HG02852 (cell line): ENCODE results near the gene MOV10L1.

Source experiments
- ATAC-seq: cut with Tn5 transposase; IDR thresholded peaks from one replicate; pipeline ENCODE4 v1.9.1; 2021; ENCODE audit warnings: mild to moderate bottlenecking, moderate library complexity; ENCODE audit not compliant: unreplicated experiment

MOV10L1 gene

DNA sequence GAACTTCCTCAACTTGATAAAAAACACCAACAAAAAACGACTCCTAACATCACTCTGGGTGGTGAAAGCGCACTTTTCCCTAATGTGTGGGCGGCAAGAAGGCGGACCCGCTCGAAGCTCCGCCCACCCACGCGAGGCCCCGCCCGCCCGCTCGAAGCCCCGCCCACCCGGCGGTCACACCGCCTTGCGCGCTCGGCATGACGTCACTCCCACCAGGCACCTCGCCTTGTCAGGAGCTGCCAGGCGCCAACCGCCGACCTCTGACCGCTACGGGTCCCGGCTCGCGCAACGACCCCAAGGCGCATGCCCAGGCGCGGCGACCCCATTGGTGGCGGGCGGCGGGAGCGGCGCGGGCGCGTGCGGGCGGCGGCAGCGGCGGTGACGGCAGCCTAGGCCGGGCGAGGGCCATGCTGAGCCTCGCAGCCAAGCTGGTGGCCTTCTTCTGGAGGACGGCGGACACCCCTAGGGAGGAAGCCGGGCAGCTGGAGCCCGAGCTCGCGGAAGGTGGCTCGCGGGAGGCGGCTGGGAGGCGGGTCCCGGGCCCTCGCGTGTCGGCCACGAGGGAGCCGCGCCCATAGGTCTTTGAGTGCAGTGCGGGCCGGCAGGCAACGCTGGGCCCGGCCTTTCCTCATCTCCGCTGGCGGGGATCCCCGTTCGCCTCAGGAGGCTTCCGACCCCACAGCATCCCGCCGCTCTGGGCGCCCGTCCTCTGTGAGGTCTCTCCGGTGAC is at the start of gene MOV10L1:
Gene MOV10L1, plus strand, starts transcription at position 325 of the 730 bp plus-strand sequence. Its CDS starts 83 bp downstream, at position 408.
- no peak for ATAC-seq

DNA sequence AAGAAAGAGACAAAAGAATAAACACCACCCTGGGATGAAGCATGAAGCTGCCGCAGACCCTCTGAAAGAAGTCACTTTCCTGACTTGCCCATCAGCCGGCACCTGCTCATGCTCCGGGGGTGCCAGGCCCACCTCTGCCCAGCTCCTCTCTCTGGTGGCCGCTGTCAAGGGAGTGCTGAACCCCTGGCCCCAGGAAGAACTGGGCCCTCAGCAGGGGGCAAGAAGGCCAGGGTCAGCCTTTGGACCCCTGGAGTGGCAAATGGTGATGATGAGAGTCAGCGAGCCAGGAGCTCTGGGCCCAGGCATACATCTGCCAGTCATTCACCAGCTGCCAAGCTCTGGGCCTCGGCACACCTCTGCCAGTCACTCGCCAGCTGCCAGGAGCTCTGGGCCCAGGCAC is 49.1 kb upstream of the MOV10L1 start:
- no peak for ATAC-seq

DNA sequence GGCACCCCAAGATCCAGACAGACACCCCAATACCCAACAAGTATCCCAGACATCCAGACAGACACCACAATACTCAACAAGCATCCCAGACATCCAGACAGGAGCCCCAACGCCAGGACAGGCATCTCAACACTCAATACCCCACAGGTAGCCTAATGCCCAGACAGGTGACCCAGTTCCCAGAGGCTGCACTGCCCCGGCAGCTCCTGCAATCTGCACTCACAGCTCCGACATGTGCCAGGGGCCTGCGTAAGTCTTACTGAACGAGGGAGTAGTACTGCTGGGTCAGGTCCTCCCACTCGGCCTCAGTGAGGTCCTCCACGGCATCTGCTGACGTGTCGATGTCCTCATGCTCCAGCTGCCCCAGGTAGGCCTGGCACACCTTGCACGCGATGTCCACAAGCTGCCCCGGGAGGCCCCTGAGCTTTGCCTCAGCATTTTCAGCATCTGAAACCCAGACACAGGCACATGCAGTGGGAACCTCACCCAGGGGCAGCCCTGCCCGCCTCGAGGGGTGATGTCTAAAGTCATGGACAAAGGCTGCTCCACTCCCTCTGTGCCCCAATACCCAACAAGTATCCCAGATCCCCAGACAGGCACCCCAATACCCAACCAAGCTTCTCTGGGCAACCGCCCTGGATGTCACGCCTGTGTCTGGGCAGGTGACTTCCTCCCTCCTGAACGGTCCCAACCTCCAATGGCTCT is 48.3 kb upstream of the MOV10L1 start:
- ATAC-seq = no peak

DNA sequence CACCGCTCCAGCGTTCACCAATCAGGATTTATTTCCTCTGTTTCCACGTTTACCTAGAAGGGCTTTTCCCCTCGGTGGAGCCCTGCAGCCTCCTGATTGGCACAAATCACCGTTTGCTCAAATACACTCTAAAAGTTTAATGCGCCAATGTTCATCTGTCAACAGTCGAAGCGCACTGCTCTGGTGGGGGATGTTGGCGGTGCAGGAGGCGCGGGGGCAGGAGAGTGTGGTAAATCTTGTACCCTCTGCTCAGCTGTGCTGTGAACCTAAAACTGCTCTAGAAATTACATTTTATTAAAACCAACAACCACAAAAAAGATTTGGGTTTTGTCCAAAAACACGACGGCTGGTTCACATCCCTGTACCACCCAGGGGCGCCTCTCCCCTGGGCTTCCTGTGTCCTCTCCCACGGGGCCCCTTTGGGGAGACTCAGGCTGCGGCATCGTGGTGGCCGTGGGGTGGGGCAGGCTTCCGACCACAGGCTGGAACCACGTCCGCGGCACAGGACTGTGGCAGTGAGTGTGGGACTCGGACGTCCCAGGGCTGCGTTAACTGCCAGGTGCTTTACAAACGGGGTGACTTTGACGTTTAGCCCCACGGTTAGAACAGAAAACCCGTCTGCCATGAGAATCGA is 45.2 kb upstream of the MOV10L1 start:
- ATAC-seq = no peak

DNA sequence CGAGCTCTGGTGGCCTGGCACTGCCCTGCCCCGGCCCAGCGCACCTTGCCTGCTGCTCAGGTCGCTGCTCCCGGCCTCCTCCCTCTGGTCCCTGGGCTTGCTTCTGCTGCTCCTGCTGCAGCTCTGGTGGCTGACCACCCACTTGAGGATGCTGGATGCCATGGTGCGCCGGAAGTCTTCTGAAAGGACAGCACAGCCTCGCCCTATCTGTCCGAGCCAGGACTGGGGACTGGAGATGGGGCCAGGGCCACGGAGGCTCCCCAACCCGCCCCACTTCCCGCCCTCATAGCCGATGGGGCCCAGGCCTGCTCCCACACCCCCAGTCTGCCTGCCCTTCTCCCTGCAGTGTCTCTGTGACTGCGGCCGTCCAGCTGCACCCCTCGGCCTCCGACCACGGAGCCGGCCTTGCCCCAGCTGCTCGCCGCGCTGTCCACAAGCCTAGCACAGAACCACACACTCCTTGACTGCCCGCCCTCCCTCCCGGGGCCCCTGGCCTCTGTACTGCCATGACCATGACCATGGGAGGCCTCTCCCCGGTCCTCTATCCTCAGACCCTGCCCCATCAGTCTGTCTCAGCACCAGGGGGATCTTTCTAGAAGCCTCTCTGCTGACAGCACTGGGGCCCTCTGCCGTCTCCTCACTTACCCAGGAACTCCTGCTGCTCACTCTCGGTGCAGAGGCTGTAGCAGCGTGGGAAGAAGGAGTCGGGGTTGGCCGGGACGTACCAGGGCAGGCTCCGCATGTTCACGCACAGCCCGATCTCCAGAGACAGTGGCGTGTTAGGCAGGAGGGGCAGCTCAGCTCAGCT is 44.4 kb upstream of the MOV10L1 start:
- ATAC-seq = no peak

DNA sequence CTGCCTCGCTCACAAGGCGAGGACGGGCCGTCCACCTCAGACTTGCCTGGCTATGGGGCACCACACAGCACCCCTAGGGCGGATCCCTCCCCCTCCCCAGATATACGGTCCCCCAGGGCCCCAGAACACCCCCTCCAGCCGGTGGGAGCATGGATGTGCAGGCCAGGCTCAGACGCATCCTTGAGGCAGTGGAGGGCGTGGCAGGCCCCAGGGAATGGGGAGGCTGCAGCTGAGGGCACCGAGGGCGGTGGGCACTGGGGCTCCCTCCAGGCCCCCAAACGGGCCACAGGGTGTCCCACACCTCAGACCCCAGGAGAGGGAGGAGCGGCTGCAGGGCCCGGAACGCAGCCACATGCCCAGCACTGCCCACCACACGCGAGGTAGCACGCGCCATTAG is 43.8 kb upstream of the MOV10L1 start:
- ATAC-seq = no peak

DNA sequence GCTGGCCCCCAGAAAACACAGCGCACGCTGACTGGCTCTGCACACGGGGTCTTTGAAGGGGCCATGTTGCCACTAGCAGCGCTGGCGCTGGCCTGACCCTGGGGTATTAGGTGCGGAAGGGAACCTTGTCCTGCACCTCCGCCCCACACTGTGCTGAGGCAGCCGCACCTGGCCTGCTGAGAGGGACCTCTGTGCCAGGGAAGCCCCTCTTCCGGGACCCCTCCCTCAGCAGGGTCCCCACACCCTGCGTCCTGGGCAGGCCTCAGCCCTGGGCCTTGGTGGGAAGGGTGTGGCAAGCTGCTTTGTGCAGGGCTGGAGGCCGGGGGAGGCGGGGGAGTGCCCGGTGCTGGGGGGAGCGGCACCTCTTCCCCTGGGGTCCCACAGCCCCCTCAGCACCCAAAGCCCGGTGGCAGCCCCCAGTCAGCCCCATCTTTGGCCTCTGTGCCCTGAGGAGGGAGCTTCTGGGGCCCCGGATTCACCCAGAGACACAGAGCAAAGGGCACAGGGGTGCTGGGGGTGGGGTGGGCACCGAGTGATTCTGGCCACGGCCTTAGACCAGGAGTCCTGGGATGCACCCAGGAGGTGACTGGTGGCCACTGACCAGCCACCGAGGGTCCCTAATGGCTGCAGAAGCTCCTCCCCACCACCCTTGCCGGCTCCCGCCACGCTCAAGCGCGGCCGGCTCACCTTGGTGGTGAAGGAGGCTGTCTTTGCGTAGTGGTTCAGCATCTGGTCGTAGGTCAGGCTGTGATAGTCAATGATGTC is 43.1 kb upstream of the MOV10L1 start:
- ATAC-seq = no peak

DNA sequence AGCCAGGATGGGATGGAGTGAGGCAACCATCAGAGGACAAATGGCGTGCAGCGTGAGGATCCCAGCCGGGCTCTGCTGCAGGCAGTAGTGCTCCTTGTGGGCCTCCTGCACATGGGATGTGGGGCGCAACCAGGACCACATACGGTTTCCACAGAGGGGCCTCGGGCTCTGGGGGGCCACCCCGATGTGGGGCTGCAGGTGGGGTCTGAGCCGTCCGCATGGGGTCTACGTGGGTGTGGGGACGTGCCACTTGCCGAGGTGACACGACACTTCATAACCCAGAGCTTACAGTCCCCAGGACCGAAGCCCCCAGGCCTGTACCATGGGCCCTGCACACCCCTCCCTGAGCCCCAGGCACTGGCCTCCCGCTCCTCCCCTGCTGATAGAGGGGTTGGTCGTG is 42.5 kb upstream of the MOV10L1 start:
- ATAC-seq = no peak

DNA sequence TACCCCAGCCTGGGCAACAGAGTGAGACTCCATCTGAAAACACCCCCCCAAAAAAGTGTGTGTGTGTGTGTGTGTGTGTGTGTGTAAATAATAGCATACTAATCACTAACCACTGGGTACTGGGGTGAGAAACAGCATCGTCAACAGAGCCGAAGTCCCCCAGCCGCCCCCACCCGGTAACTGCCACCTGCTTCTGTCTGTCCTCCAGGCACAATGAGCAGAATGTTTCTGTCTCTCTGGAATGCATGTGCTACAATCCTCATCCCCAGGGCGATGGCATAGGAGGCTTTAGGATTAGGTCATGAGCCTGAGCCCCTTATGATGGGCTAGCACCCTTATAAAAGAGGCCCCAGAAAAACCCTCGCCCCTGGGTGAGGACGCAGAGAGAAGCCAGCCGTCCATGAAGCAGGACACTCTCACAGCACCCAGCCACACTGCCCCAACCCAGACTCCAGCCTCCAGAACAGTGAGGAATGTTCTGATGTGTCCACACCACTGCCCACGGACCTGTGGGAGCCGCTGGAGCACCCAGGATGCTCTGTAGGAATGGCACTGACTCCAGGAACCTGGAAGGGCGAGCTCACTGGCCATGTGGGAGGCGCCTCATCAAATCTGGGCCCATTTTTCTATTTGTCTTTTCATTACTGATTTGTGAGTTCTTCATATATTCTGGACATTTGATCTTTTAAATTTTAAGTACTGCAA is 41.6 kb upstream of the MOV10L1 start:
- ATAC-seq = no peak

DNA sequence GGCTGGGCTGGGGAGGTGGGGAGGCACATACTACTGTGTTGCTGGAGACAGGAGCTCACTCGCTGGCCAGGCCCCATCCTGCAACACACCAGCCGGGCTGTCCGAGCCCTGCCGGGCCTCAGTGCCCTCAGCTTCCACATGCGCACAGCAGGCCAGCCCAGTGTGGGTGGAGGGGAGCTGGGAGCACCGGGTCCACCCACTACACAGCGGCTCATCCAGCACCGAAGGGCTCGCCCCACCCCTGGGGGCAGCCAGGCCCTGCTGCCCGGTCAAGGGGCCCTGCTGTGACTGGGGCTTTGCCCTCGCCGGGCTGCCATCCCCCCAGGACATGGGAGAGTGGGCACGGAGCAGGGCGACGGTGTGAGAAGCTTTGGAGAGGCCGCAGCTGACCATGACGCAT is 41.0 kb upstream of the MOV10L1 start:
- ATAC-seq = no peak

DNA sequence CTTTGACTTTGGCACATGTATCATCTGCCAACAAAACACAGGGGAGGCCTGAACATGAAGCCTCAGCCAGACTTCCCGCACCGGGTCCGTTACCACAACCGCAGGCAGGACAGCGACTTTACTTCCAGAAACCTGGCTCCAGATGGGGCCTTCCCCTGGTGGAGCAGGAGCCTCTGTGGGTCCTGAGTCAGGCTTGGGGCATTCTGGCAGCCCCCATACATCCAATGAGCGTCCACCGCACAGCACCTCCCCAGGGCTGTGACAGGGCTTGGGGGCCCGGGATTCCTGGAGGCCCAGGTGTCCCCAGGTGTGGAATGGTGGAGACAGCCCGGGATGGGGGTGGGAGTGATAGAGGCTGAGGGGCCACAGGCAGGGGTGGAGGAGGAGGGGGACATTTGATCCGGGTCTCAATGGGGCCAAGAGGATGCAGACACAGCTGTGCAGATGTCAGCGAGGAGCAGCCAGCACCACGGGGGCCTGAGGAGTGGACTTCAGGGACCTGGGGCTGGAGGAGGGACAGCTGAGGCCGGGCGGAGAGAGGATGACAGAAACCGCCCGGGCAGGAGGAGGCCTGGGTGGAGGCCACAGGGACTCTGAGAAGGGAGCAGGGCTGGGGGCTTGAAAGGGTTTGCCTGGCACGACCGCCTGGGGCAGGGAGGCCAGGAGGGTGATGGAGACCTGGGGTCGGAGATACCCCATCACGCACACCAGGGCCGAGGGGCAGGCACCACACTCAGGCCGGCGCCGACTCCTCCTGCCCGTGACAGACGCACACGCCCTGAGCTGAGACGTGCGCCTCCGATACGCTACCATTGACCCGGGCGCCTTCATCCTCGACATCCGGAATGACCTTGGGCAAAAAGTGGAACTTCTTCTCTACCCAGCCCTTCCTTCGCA is 40.3 kb upstream of the MOV10L1 start:
- ATAC-seq = no peak

DNA sequence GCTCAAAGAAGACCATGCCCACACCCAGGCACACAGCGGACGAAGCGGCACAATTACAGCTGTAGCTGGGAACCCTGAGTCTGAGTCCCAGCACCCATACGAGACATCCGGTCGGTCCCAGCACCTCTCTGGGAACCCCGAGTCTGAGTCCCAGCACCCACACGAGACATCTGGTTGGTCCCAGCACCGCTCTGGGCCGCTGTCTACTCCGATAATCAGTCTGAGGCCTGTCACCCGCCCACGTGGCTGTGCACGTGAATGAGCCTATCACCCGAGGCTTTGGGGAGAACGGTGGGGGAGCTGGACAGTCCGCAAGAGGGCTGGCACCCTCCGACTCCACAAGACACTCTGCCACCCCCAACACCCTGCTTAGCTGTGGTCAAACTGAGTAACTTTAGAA is 37.9 kb upstream of the MOV10L1 start:
- ATAC-seq = no peak

DNA sequence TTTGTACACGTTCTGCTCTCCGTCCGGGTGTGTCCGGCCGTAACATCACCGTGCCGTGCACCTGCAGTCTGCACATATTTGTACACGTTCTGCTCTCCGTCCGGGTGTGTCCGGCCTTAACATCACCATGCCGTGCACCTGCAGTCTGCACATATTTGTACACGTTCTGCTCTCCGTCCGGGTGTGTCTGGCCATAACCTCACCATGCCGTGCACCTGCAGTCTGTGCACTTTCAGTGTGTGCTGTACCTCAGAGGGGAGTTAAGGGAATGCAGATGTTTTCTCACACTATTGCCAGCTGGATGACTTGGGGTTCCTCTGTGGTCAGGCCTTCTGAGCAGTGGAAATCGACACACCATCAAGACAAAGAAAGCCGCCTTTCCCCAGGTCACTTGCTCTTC is 35.9 kb upstream of the MOV10L1 start:
- no peak for ATAC-seq

DNA sequence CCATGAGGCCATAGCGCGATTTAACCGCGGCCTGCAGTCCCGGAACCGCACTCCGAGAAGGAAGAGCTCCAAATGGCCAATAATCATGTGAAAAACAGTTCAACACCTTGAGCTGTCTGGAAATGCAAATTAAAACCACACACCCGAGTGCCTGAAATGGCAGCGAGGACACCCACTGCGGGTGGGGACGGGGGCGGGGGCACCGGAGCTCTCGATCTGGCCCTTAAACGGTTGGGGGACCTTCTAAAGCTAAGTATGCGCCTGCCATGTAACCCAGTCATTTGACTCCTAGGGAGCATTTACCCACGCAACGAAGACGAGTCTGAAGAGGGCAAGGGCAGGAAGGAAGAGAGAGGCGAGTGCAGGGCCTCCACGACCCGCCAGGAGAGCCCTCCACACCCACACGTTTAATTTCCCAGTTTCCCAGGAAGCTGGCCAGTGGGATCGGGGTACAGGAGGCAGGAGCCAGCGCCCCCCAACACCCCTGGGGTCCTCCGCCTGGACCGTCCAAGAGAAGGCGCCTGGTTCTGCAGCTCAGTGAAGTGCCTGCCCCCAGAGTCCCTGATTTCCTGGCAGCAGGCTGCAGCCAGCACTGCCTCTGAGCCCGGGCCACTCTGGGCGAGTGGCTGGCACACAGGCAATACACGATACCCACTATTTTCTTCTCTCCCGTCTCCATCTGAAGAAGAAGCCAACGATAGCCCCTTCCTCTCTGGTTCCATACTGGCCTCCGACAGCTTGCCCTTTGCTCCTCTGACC is 33.4 kb upstream of the MOV10L1 start:
- ATAC-seq = no peak

DNA sequence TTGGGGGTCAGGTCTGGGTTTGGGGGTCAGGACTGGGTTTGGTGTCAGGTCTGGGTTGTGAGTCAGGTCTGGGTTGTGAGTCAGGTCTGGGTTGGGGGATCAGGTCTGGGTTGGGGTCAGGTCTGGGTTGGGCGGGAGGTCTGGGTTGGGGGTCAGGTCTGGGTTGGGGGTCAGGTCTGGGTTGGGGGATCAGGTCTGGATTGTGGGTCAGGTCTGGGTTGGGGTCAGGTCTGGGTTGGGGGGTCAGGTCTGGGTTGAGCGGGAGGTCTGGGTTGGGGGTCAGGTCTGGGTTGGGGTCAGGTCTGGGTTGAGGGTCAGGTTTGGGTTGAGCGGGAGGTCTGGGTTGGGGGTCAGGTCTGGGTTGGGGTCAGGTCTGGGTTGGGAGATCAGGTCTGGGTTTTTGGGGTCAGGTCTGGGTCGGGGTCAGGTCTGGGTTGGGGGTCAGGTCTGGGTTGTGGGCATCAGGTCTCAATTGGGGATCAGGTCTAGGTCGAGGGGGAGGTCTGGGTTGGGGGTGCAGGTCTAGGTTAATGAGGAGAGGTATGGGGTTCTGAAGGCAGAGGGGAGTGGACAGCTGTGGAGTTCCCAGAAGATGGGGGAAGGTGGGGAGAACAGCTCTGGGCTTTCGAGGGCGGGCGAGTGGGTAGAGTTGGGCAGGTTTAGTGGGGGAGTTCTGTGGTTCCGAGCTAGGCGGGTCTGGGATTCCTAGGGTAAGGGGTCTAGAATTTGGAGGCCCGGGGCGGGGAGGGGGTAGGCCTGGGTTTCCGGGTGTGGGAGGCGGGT is 32.3 kb upstream of the MOV10L1 start:
- no peak for ATAC-seq

DNA sequence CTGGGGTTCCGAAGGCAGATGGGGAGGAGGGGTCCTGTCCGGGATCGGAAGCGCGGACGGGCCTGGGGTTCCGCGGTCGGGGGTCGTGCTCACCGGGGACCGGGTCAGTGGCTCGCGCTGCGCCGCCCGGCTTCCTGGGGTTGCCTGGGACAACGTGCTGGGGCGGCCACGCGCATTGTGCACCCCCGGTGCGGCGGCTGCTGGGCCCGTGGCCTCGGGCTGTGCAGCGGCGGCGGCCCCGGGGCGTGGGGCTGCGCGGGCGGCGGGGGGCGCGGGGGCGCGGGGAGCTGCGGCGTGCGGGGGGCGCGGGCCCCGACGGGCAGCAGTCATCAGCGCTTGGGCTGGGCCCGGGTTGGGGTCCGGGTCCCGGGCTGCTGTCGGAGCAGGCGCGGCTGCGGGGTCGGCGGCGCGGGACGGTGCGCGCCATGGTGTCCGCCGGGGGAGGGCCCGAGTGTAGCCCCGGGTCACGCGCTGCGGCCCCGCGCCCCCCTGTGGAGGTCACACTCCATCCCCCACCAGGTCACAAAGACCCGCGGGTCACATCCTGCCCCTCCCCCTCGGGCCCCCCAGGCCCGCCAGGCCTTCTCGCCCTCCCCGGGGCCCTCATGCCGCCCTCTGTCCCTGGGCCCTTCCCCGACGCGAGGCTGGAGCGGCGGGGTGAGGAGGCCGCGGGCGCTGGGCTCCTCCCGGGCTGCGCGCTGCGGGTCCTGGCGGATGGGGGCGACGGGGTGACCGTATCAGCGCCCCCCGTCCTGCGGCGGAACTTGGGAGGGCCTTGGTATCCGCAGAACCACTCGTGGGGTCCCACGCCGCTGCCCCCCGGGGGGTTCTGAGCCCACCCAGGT is 31.5 kb upstream of the MOV10L1 start, which contains the start of gene TTLL8:
Gene TTLL8, minus strand, starts transcription at position 238 of the 845 bp plus-strand sequence.
- ATAC-seq = no peak
